Measurements from ENCODE around the gene BCL2. TPM values are rescaled to one million over a fixed set of nuclear protein-coding genes. Genes with fewer than 3 reads are reported as not detected.
"Not testable (repeated sequence)": the region's sequence is repeated elsewhere in the genome, so short reads cannot be mapped to it uniquely, and the experiment has no call there.

The BCL2 gene
- total and polyA plus RNA-seq, 7 donors = 2.8 to 25.7 (median 11.3) TPM

- Histone ChIP-seq H3K27me3 (no peaks in the 10 kb centered on the region), H3K4me1 (peaks cover 0 to 15% (median 13%) of the 10 kb centered on the region in 4 donors), H3K4me3 (no peak overlapping the region), H3K27ac (no peak overlapping the region), H3K9me3 (no peaks in the 10 kb centered on the region), H3K36me3 (no peaks in the 10 kb centered on the region)
- no peak for DNase-seq
- WGBS, 2 donors = 52 to 61% methylated on average over 13 of the region's 13 CpGs
- TF ChIP-seq POLR2AphosphoS5 (IDR thresholded peaks at IDR 0.05) = no peak
- no peak for TF ChIP-seq CTCF (IDR thresholded peaks at IDR 0.05)
- no peak for TF ChIP-seq EP300 (IDR thresholded peaks at IDR 0.05)
- no peak for TF ChIP-seq POLR2A (IDR thresholded peaks at IDR 0.05)
- intact Hi-C loops (cut with DNase I) = no loop called here
These were observed 113.0 kb downstream of the BCL2 start for GRCh38 chr18:63206433-63207142.

- Histone ChIP-seq H3K9me3 (no peaks in the 10 kb centered on the region), H3K4me3 (no peak overlapping the region), H3K27ac (no peak overlapping the region), H3K27me3 (no peaks in the 10 kb centered on the region), H3K36me3 (no peaks in the 10 kb centered on the region), H3K4me1 (peaks cover 0 to 15% (median 13%) of the 10 kb centered on the region in 4 donors)
- TF ChIP-seq CTCF (IDR thresholded peaks at IDR 0.05) = no peak
- TF ChIP-seq POLR2A (IDR thresholded peaks at IDR 0.05) = no peak
- TF ChIP-seq EP300 (IDR thresholded peaks at IDR 0.05) = no peak
- TF ChIP-seq POLR2AphosphoS5 (IDR thresholded peaks at IDR 0.05) = no peak
- 69 to 79% methylated on average over 6 of the region's 6 CpGs for WGBS, 2 donors
- no peak for DNase-seq
- intact Hi-C loops (cut with DNase I) = no loop called here
These were observed 113.7 kb downstream of the BCL2 start for GRCh38 chr18:63205791-63206252.

GRCh38 chr18:63203497-63203896 is 116.1 kb downstream of the BCL2 start:
- Histone ChIP-seq H3K9me3 (no peaks in the 10 kb centered on the region), H3K27me3 (no peaks in the 10 kb centered on the region), H3K4me3 (no peak overlapping the region), H3K36me3 (no peaks in the 10 kb centered on the region), H3K27ac (no peak overlapping the region), H3K4me1 (peaks cover 0 to 11% (median 8%) of the 10 kb centered on the region in 4 donors)
- intact Hi-C loops (cut with DNase I) = no loop called here
- WGBS, 2 donors = 94 to 97% methylated on average over 3 of the region's 3 CpGs
- DNase-seq = no peak
- TF ChIP-seq POLR2A (IDR thresholded peaks at IDR 0.05) (no peak), POLR2AphosphoS5 (IDR thresholded peaks at IDR 0.05) (no peak), EP300 (IDR thresholded peaks at IDR 0.05) (no peak), CTCF (IDR thresholded peaks at IDR 0.05) (no peak)

GRCh38 chr18:63202828-63203227 is 116.7 kb downstream of the BCL2 start:
- Histone ChIP-seq H3K9me3 (no peaks in the 10 kb centered on the region), H3K27me3 (no peaks in the 10 kb centered on the region), H3K36me3 (no peaks in the 10 kb centered on the region), H3K4me3 (no peak overlapping the region), H3K27ac (no peak overlapping the region), H3K4me1 (peaks cover 0 to 4% (median 2%) of the 10 kb centered on the region in 4 donors)
- 94% methylated on average over 8 of the region's 8 CpGs for WGBS, 2 donors
- intact Hi-C loops (cut with DNase I) = no loop called here
- TF ChIP-seq EP300 (IDR thresholded peaks at IDR 0.05) (no peak), POLR2A (IDR thresholded peaks at IDR 0.05) (no peak), POLR2AphosphoS5 (IDR thresholded peaks at IDR 0.05) (no peak), CTCF (IDR thresholded peaks at IDR 0.05) (no peak)
- no peak for DNase-seq

GRCh38 chr18:63201456-63201855 is 118.1 kb downstream of the BCL2 start:
- WGBS, 2 donors = 95 to 97% methylated on average over 3 of the region's 3 CpGs
- H3K36me3 ChIP-seq; intact Hi-C loops (cut with DNase I); H3K27me3 ChIP-seq; H3K4me1 ChIP-seq; H3K9me3 ChIP-seq; H3K4me3 ChIP-seq; H3K27ac ChIP-seq; DNase-seq: not testable (repeated sequence)

Measured in sigmoid colon (tissue), 7 donors.